Activated T-cell treated with anti-CD3 and anti-CD28 coated beads, Interleukin-2, amount 50 U/mL, for 72 hours (primary cell): Measurements from ENCODE around the gene NPHP3. TPM values are rescaled to one million over a fixed set of nuclear protein-coding genes. Genes with fewer than 3 reads are reported as not detected.

ENCODE experiments used
- ATAC-seq, 2 donors: fragments of 150-1000 bp; cut with Tn5 transposase; replicated peaks in 1 of 2; 2 replicates each; pipeline ENCODE4 v1.10.0; 2021; ENCODE audit warnings: moderate library complexity in 2 of 2, mild to moderate bottlenecking in 1 of 2
- DNase-seq, 2 donors: peaks; one replicate each; pipeline ENCODE4 v3.0.0; 2021 to 2022; ENCODE audit warnings: mixed read lengths in 1 of 2
- H3K27ac Mint-ChIP-seq: one replicate; pipeline ENCODE4 v1.8.0; 2022; ENCODE audit warnings: mild to moderate bottlenecking, moderate library complexity, mixed read lengths
- H3K27me3 Mint-ChIP-seq: one replicate; pipeline ENCODE4 v1.8.0; 2022; ENCODE audit warnings: low read depth, mixed read lengths
- H3K36me3 Mint-ChIP-seq, 2 donors: one replicate each; pipeline ENCODE4 v1.8.0; 2022; ENCODE audit warnings: mixed read lengths in 2 of 2, mild to moderate bottlenecking in 1 of 2; ENCODE audit not compliant: insufficient read depth in 2 of 2
- H3K4me1 Mint-ChIP-seq: one replicate; pipeline ENCODE4 v1.8.0; 2022; ENCODE audit warnings: low read depth, mixed read lengths
- H3K4me3 Mint-ChIP-seq, 2 donors: one replicate each; pipeline ENCODE4 v1.8.0; 2022; ENCODE audit warnings: mild to moderate bottlenecking in 2 of 2, mixed read lengths in 2 of 2, moderate library complexity in 2 of 2
- H3K9me3 Mint-ChIP-seq, 2 donors: one replicate each; pipeline ENCODE4 v1.8.0; 2022; ENCODE audit warnings: mixed read lengths in 2 of 2
- total RNA-seq, 2 donors: library from RNA; stranded (reverse); gene quantifications; one replicate each; pipeline ENCODE4 v1.2.3, GENCODE V29; 2022

Gene NPHP3
- total RNA-seq, 2 donors from 2014 or later, result 23.8 to 24.1 TPM

DNA sequence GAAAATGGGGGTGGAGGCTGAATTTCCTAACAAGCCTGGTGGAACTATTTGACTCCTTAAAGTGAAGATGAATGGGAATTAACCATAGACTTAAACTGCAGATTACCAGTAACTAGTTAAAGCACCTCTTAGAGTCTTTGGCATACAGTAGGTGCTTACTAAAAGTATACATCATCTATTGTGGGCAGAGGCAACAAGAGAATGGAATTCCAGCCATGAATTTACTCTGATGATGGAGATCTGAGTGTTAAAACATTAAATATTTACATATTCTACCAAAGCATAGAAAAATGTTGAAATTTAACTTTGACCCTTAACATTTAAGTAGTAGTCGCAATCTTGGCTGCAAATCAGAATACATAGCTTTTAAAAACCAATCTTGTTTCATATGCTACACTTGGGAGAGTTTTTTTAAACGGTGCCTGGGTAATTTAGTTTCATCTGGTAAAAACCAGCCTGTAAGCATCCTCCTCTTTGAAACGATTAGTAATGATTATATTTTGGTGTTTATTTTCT, 56.9 kb downstream of the NPHP3 start:
- DNase-seq (no peak), ATAC-seq (no peak)
- Mint-ChIP-seq H3K27me3 (no peaks in the 10 kb centered on the region), H3K4me3 (no peak overlapping the region), H3K4me1 (peaks cover 42% of the 10 kb centered on the region), H3K36me3 (peaks cover 3 to 15% of the 10 kb centered on the region in 2 donors), H3K9me3 (no peaks in the 10 kb centered on the region), H3K27ac (no peak overlapping the region)

DNA sequence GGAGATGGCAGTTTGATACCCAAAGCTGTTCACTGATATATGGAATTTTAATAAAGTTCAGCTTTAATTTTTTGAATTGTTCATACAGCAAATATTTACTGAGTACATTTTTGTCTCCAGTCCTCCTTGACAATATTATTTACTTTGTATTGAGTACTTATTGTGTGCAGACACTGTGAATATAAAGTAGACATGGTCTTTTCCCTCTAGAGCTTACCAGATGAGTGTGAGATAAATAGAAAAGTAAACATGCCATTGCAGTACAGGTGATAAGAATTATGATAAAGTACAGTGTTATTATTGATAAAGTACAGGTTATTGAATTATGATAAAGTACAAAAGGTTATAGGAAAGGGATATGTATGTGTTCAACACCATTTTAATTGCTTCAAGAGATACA, 60.0 kb downstream of the NPHP3 start:
- DNase-seq (no peak), ATAC-seq (no peak)
- peaks cover 4 to 13% of the 10 kb centered on the region in 2 donors for H3K36me3 Mint-ChIP-seq
- peaks cover 60% of the 10 kb centered on the region for H3K4me1 Mint-ChIP-seq
- no peaks in the 10 kb centered on the region for H3K27me3 Mint-ChIP-seq
- peak overlapping the region; percentile 95 to 99 for H3K4me3 Mint-ChIP-seq
- peak overlapping the region; percentile 63 for H3K27ac Mint-ChIP-seq
- no peaks in the 10 kb centered on the region for H3K9me3 Mint-ChIP-seq

DNA sequence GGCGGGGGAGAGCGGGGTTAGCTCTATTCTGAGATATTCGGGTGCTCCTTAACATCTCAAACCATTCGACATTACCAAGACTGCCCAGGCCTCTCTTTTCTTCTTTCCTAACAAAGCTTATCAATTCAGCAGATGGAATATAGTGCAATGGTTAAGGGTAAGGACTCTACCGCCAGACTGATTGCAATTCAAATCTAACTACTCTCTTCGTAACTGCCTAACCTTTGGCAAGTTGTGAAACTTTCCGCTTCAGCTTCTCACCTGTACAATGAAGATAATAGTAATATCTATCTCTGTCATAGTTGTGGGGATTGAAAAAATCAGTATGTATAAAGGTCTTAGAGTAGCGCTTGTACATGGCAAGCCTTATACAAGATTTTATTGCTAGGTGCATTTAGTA, 61.1 kb downstream of the NPHP3 start:
- H3K27ac Mint-ChIP-seq, result peak overlapping the region; percentile 94
- DNase-seq (no peak), ATAC-seq (no peak)
- H3K4me3 Mint-ChIP-seq, result peak overlapping the region; percentile 95 to 99
- H3K27me3 Mint-ChIP-seq, result no peaks in the 10 kb centered on the region
- H3K36me3 Mint-ChIP-seq, result peaks cover 1 to 13% of the 10 kb centered on the region in 2 donors
- H3K9me3 Mint-ChIP-seq, result no peaks in the 10 kb centered on the region
- H3K4me1 Mint-ChIP-seq, result peaks cover 64% of the 10 kb centered on the region

DNA sequence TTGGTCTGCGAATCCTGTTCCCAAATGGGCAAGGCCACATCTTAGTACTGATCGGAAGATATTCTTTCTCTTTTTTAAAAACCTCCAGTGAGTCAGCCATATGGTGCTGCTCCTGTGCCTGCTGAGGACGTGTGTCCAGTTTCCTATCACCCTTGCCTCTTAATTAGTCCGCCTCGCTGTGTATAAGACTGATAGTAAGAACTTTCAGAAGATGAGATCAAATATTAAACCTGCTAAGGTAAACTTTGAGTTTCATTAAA, 61.5 kb downstream of the NPHP3 start:
- ATAC-seq (no peak), DNase-seq (no peak)
- Mint-ChIP-seq H3K9me3 (no peaks in the 10 kb centered on the region), H3K27me3 (no peaks in the 10 kb centered on the region), H3K27ac (peak overlapping the region; percentile 94), H3K36me3 (peaks cover 1 to 13% of the 10 kb centered on the region in 2 donors), H3K4me3 (peak overlapping the region; percentile 95 to 99), H3K4me1 (peaks cover 64% of the 10 kb centered on the region)

DNA sequence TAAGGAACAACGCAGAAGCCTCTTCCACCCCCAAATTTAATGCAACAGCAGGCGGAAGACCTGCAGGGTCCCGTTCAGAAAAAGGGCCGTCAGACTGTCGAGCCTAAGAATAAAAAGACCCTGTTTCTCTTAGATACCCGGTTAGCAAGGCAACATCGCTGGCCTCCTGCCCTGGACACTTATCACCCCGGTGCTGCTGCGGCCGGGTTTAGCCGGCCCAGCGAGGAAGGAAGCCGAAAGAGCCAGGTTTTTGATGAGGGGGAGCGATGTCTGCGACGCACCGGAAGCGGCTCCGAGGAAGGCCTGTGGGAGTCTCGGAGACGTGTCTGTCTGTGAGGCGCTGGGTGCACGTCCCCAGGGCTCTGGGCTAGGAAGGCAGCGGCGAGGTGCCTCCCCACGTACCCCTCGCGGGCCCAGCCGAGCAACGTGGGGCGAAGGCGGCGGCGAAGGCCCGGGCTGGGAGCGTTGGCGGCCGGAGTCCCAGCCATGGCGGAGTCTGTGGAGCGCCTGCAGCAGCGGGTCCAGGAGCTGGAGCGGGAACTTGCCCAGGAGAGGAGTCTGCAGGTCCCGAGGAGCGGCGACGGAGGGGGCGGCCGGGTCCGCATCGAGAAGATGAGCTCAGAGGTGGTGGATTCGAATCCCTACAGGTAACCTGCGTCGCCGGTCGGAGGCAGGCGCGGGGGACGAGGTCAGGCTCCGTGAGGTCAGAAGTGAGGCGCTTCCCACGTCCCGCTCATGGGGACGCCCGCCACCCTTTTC, 62.0 kb downstream of the NPHP3 start, which contains the start of gene UBA5:
UBA5 (plus strand) TSS at position 278 of the 759 bp plus-strand sequence; CDS start at position 487, 209 bp downstream.
- H3K27me3 Mint-ChIP-seq, result no peaks in the 10 kb centered on the region
- peak; percentile 89 to 92 for ATAC-seq
- peaks cover 1 to 13% of the 10 kb centered on the region in 2 donors for H3K36me3 Mint-ChIP-seq
- peak within 1 kb of the TSS; percentile 94 for H3K27ac Mint-ChIP-seq
- H3K9me3 Mint-ChIP-seq, result no peaks in the 10 kb centered on the region
- peaks cover 62% of the 10 kb centered on the region for H3K4me1 Mint-ChIP-seq
- H3K4me3 Mint-ChIP-seq, result peak within 1 kb of the TSS; percentile 95 to 99
- DNase-seq, result peak; percentile 74 to 80

DNA sequence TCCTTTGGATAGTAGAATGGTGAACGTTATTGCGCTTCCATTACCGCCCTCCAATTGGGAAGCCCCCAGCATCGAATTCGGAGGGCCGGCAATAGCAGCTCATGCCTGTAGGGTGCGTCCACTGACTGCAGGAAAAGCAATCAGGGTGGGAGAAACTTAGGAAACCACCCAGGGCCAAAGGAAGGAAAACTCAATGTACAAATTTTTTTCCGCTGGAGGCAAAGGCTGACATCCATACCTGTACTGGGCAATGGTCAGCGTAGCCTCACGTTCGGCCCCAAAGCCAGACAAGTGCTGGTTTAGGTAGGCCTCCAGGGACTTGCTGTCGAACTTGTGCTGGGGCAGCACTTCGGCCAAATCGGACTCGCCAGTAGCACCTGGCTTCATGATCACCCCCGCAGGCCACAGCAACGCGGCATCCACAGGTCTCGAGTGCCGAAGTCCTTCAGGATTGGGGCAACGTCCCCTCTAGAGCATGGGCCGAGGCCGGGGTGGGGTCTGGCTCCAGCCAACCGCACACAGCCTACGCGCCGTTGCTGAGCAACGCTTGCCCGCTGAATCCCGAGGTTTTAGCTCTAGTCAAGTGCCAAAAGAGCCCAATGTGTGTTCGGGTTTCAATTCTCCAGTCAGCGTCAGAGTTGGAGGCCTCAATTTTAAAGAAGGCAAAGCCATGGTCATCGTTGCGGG, 62.7 kb downstream of the NPHP3 start, which contains the start of gene ACAD11:
ACAD11 (minus strand) TSS at position 445 of the 687 bp plus-strand sequence; CDS start at position 387, 58 bp downstream.
- peak; percentile 48 to 52 for DNase-seq
- Mint-ChIP-seq H3K4me3 (peak within 1 kb of the TSS; percentile 95 to 99), H3K27ac (peak within 1 kb of the TSS; percentile 94), H3K9me3 (no peaks in the 10 kb centered on the region), H3K36me3 (peaks cover 1 to 11% of the 10 kb centered on the region in 2 donors), H3K27me3 (no peaks in the 10 kb centered on the region), H3K4me1 (peaks cover 56% of the 10 kb centered on the region)
- peak; percentile 52 to 62 for ATAC-seq

DNA sequence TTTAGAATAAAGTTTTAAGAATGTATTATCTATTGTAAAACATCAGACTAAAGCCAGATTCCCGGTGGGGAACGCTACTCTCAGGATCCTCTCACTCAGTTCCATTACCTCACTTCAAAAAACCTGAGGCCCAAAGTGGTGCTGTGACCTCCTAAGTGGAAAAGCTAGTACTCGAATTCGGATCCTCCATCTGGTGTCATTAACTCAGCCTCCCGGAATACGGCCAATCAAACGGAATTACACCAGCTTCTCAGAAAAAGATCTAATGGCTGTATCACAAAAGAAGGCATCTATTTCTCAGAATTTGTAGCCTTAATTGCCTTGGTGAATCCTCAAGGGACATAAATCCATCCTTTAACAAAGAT, 63.2 kb downstream of the NPHP3 start:
- peaks cover 1 to 11% of the 10 kb centered on the region in 2 donors for H3K36me3 Mint-ChIP-seq
- DNase-seq, result no peak

DNA sequence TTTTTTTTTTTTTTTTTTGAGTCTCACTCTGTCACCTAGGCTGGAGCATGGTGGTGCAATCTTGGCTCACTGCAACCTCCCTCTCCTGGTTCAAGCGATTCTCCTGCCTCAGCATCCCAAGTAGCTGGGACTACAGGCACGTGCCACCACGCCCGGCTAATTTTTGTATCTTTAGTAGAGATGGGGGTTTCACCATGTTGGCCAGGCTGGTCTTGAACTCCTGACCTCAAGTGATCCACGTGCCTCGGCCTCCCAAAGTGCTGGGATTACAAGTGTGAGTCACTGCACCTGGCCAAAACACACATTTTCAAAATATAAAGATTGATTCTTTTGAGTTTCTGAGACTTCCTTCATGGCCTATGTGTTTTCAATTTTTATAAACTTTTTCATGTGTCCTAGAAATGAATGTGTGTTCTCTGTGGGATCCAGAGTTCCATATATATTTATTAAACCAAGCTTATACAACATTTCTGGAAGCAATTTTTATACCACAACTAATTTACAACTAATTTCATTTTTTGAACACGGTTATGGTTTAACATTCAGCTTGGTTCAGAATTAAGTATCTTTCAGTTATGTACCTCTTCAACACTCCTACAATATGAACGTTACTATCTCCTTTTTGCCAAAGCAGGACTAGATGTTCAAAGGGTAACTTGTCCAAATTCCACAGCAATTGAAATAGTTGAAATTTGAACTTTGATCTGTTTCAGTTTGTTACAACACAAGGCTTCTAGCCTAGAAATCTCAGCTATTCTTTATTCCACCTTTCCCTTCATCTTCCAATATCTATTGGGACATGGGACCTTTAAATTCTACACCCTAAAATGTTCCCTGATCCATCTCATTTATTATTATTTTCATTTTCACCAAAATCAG, 64.1 kb downstream of the NPHP3 start:
- Mint-ChIP-seq H3K4me3 (peak overlapping the region; percentile 95 to 99), H3K9me3 (no peaks in the 10 kb centered on the region), H3K4me1 (peaks cover 43% of the 10 kb centered on the region), H3K36me3 (peaks cover 1 to 5% of the 10 kb centered on the region in 2 donors), H3K27ac (peak overlapping the region; percentile 73), H3K27me3 (no peaks in the 10 kb centered on the region)
- DNase-seq (no peak), ATAC-seq (no peak)

More for the DNA sequence above, 63.2 kb downstream of the NPHP3 start:
- Mint-ChIP-seq H3K4me1 (peaks cover 52% of the 10 kb centered on the region), H3K27me3 (no peaks in the 10 kb centered on the region), H3K9me3 (no peaks in the 10 kb centered on the region), H3K4me3 (peak overlapping the region; percentile 95 to 99), H3K27ac (peak overlapping the region; percentile 73)
- ATAC-seq, result no peak

DNA sequence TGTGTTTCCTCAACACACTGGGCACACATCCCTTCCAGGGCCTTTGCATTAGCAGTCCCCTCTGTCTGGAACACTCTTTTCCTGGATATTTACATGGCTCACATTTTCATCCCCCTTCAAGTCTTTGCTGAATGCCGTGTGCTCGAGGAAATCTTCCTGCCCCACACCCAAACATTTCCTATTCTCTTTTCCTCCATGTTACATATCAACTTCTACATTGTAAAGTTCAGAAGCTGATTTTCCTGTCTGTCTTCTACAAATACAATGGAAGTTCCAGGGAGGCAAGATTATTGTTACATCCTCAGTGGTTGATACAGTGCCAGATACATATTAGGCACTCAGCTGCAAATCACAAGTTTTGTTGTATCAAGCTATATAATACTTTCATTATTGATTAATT, 66.7 kb downstream of the NPHP3 start:
- H3K27ac Mint-ChIP-seq, result no peak overlapping the region
- no peak for DNase-seq
- peaks cover 25% of the 10 kb centered on the region for H3K4me1 Mint-ChIP-seq
- no peak for ATAC-seq
- H3K36me3 Mint-ChIP-seq, result peaks cover 1 to 3% of the 10 kb centered on the region in 2 donors
- no peaks in the 10 kb centered on the region for H3K27me3 Mint-ChIP-seq
- no peak overlapping the region for H3K4me3 Mint-ChIP-seq
- H3K9me3 Mint-ChIP-seq, result no peaks in the 10 kb centered on the region

DNA sequence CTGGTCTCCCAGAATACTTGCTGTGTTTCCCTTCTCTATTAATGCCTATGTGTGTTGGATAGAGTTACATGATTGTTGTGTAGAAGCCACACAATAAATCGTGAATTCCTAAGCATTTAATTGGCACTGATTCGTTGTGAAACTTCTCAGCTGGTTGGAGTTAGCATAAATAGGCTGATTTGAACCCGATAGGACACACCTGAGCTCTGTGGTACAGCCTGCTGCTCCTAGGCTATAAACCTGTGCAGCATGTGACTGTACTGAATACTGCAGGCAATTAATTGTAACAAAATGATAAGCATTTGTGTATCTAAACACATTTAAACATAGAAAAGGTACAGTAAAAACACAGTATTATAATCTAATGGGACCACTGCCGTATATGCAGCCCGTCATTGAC, 67.5 kb downstream of the NPHP3 start:
- DNase-seq (no peak), ATAC-seq (no peak)
- no peaks in the 10 kb centered on the region for H3K27me3 Mint-ChIP-seq
- H3K36me3 Mint-ChIP-seq, result no peaks in the 10 kb centered on the region
- peaks cover 25% of the 10 kb centered on the region for H3K4me1 Mint-ChIP-seq
- H3K27ac Mint-ChIP-seq, result no peak overlapping the region
- no peaks in the 10 kb centered on the region for H3K9me3 Mint-ChIP-seq
- no peak overlapping the region for H3K4me3 Mint-ChIP-seq

DNA sequence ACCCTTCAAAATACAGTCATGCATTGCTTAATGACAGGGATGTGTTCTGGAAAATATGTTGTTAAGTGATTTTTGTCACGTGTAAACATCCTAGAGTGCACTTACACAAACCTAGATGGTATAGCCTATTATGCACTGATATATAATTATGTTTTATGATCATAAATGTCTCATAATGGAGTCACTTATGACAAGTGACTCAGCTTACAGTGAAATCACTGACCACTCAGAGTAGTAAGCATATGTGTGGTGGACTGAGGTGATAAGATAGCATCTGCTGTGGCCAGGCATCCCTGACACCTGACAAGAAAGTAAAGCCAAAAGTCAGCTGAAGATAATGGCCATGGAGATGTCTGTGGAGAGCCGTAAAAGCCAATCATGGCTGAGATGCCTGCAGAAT, 68.0 kb downstream of the NPHP3 start:
- H3K27ac Mint-ChIP-seq, result no peak overlapping the region
- no peaks in the 10 kb centered on the region for H3K27me3 Mint-ChIP-seq
- DNase-seq, result no peak
- H3K36me3 Mint-ChIP-seq, result no peaks in the 10 kb centered on the region
- peak in 1 of 2 donors; percentile 30 for ATAC-seq
- H3K9me3 Mint-ChIP-seq, result no peaks in the 10 kb centered on the region
- peaks cover 24% of the 10 kb centered on the region for H3K4me1 Mint-ChIP-seq
- H3K4me3 Mint-ChIP-seq, result no peak overlapping the region

DNA sequence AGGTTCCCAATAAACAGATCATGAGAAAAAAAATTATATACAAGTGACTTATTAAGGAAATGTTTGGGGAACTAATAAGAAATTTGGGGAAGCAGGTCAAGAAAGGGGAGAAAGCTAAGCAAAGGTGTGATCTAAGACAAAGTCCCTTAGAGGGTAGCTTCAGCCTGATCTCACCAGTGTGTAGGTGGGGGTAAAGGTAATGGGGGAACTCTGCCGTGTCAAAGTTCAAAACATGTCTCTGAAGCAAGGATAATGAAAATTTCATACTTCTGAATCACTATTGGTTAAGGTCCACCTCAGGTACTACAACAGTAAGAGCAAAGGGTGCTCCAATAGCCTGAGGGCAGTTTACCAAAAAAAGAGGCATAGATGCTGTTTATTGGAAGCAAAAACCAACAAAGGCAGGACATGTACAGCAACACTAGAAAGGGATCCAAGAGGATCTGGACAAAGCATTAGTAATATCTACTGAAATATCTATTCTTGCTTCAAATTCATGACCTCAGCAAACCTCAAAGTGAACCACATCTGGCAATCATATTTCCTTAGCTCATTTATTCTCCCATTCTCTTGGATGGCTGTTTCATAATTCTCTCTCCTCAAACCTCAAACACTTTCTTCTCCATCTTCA, 69.5 kb downstream of the NPHP3 start:
- ATAC-seq (no peak), DNase-seq (no peak)
- Mint-ChIP-seq H3K36me3 (no peaks in the 10 kb centered on the region), H3K9me3 (no peaks in the 10 kb centered on the region), H3K4me3 (no peak overlapping the region), H3K27me3 (no peaks in the 10 kb centered on the region), H3K4me1 (peaks cover 10% of the 10 kb centered on the region), H3K27ac (no peak overlapping the region)
